ENCODE measurements around the gene ALOX15. TPM values are rescaled to one million over a fixed set of nuclear protein-coding genes. Genes with fewer than 3 reads are reported as not detected.

ALOX15 gene
- polyA plus RNA-seq, 1 experiment, result not detected

- no peak for DNase-seq (ENCODE audit: low read depth)
- ChIA-PET POLR2A (no interaction called here), CTCF (no interaction called here)
- no peak for TF ChIP-seq CTCF (IDR thresholded peaks at IDR 0.05; ENCODE audit: insufficient read depth, low read depth, low read length)
- Histone ChIP-seq H3K4me3 (ENCODE audit: low read depth, low read length) (no peak overlapping the region), H3K36me3 (ENCODE audit: control insufficient read depth, insufficient read depth, low read length) (peaks cover 17% of the 10 kb centered on the region), H3K27me3 (ENCODE audit: control insufficient read depth, insufficient read depth, low read length) (no peaks in the 10 kb centered on the region)
Observed at GRCh38 chr17:4672751-4673150, 31.3 kb upstream of the ALOX15 start.

DNA sequence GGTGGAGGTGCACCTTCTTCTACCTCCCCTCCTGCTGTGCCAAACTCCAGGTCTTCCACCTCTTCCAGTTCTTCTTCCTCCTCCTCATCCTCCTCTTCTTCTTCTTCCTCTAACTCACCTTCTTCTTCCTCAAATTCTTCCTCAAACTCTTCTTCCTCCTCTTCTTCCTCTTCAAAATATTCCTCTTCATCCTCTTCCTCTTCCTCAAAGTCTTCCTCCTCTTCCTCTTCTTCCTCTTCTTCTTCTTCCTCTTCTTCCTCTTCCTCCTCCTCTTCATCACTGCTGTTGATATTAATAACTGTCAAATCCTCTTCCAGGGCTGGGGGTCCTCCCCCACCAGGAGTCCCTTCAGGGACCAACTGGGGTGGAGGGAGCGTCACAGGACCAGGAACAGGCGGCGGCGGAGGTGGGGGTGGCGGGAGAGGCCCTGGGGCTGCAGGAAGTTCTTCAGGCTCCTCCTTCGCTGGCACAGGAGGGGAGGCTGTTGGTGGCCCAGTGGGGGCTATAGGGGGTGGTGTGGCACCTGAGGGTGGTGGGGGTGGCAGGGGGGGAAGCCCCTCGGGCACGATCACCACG is 30.7 kb upstream of the ALOX15 start:
- POLR2A ChIA-PET, result no interaction called here
- no peak for DNase-seq (ENCODE audit: low read depth)
- CTCF ChIA-PET, result no interaction called here
- H3K27me3 ChIP-seq (ENCODE audit: control insufficient read depth, insufficient read depth, low read length), result peaks cover 2% of the 10 kb centered on the region; the same call in 1 of the 2 replicates
- no peak for TF ChIP-seq CTCF (IDR thresholded peaks at IDR 0.05; ENCODE audit: insufficient read depth, low read depth, low read length)
- H3K4me3 ChIP-seq (ENCODE audit: low read depth, low read length), result no peak overlapping the region
- peaks cover 17% of the 10 kb centered on the region for H3K36me3 ChIP-seq (ENCODE audit: control insufficient read depth, insufficient read depth, low read length)

GRCh38 chr17:4667166-4667565 is 25.7 kb upstream of the ALOX15 start:
- Histone ChIP-seq H3K36me3 (ENCODE audit: control insufficient read depth, insufficient read depth, low read length) (peaks cover 3% of the 10 kb centered on the region; the same call in 1 of the 2 replicates), H3K4me3 (ENCODE audit: low read depth, low read length) (no peak overlapping the region), H3K27me3 (ENCODE audit: control insufficient read depth, insufficient read depth, low read length) (peaks cover 12% of the 10 kb centered on the region)
- DNase-seq (ENCODE audit: low read depth), result no peak
- ChIA-PET CTCF (no interaction called here), POLR2A (interaction anchor here (0.7 kb wide), 1 partner anchor 1114 kb away, joined by 3 read pairs; no protein-coding TSS in a partner anchor)
- no peak for TF ChIP-seq CTCF (IDR thresholded peaks at IDR 0.05; ENCODE audit: insufficient read depth, low read depth, low read length)

- POLR2A ChIA-PET, result interaction anchor here (0.7 kb wide), 1 partner anchor 1115 kb away, joined by 3 read pairs; no protein-coding TSS in a partner anchor
- Histone ChIP-seq H3K4me3 (ENCODE audit: low read depth, low read length) (no peak overlapping the region), H3K36me3 (ENCODE audit: control insufficient read depth, insufficient read depth, low read length) (no peaks in the 10 kb centered on the region), H3K27me3 (ENCODE audit: control insufficient read depth, insufficient read depth, low read length) (peaks cover 12% of the 10 kb centered on the region)
- CTCF ChIA-PET, result interaction anchor here (0.6 kb wide), 1 partner anchor 12 kb away, joined by 4 read pairs; no protein-coding TSS in a partner anchor
- no peak for TF ChIP-seq CTCF (IDR thresholded peaks at IDR 0.05; ENCODE audit: insufficient read depth, low read depth, low read length)
- no peak for DNase-seq (ENCODE audit: low read depth)
Observed at GRCh38 chr17:4666296-4666695, 24.8 kb upstream of the ALOX15 start.

DNA sequence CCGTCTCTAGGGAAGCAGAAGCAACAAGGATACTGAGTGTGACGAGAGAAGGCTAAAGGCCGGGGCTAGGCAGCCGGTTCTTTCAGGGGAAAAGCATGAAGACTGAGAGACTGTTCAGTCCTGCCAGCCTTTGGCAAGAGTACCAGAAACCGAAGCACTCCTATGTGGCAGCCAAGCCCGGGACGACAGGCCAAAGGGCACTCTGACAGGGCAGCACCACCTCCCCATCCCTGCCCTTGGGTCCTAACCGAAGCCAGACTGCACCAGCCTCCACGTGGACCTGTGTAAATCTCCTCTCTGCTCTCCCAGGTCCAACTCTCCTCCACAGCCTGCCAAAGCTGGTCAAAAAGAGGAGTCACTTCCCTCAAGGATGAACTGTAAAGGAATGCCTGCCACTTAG is 23.5 kb upstream of the ALOX15 start:
- H3K4me3 ChIP-seq (ENCODE audit: low read depth, low read length), result no peak overlapping the region
- no peaks in the 10 kb centered on the region for H3K36me3 ChIP-seq (ENCODE audit: control insufficient read depth, insufficient read depth, low read length)
- ChIA-PET POLR2A (no interaction called here), CTCF (no interaction called here)
- TF ChIP-seq CTCF (IDR thresholded peaks at IDR 0.05; ENCODE audit: insufficient read depth, low read depth, low read length), result no peak
- no peak for DNase-seq (ENCODE audit: low read depth)
- peaks cover 12% of the 10 kb centered on the region for H3K27me3 ChIP-seq (ENCODE audit: control insufficient read depth, insufficient read depth, low read length)

Data from BJ (cell line).